HFFc6 (cell line): ENCODE measurements around the gene NEU4. TPM values are rescaled to one million over a fixed set of nuclear protein-coding genes. Genes with fewer than 3 reads are reported as not detected.

Experiments used
- DNase-seq: peaks from one replicate; pipeline ENCODE4 v3.0.0-alpha.2; 2018
- H3K27ac Mint-ChIP-seq: 2 replicates; pipeline ENCODE4 v1.8.0; 2020; ENCODE audit warnings: mild to moderate bottlenecking, mixed read lengths
- H3K27me3 Mint-ChIP-seq: 2 replicates; pipeline ENCODE4 v1.8.0; 2021; ENCODE audit warnings: mild to moderate bottlenecking, moderate library complexity, mixed read lengths; ENCODE audit not compliant: insufficient read depth
- H3K36me3 Mint-ChIP-seq: 2 replicates; pipeline ENCODE4 v1.8.0; 2021; ENCODE audit warnings: low read depth, mixed read lengths
- H3K4me1 Mint-ChIP-seq: 2 replicates; pipeline ENCODE4 v1.8.0; 2020; ENCODE audit warnings: low read depth, mixed read lengths
- H3K4me3 Mint-ChIP-seq: 2 replicates; pipeline ENCODE4 v1.8.0; 2020; ENCODE audit warnings: mild to moderate bottlenecking, moderate library complexity, mixed read lengths
- H3K9me3 Mint-ChIP-seq: 2 replicates; pipeline ENCODE4 v1.8.0; 2020; ENCODE audit warnings: mild to moderate bottlenecking, mixed read lengths
- total RNA-seq, 6 experiments: library from RNA; stranded (reverse); fragmentation: NEBNext Ultra II Directional; extraction: Animal tissue kit (Norgen Biotek cat#: 25700); gene quantifications; 2 replicates in 1 of 6; 3 replicates in 5 of 6; pipeline ENCODE4 v1.2.3, GENCODE V29; 2021
- TF ChIP-seq, protein P1 (sequence below): fragments of 200-600 bp; sonication (generic); IDR thresholded peaks from 2 replicates; pipeline ENCODE4 v1.5.0; 2021; ENCODE audit warnings: antibody characterized with exemption, mild to moderate bottlenecking

Gene NEU4
- total RNA-seq, 6 experiments from 2014 or later: 0.08 TPM; not detected in 5

- no peaks in the 10 kb centered on the region for H3K9me3 Mint-ChIP-seq
- TF ChIP-seq, protein P1, sequence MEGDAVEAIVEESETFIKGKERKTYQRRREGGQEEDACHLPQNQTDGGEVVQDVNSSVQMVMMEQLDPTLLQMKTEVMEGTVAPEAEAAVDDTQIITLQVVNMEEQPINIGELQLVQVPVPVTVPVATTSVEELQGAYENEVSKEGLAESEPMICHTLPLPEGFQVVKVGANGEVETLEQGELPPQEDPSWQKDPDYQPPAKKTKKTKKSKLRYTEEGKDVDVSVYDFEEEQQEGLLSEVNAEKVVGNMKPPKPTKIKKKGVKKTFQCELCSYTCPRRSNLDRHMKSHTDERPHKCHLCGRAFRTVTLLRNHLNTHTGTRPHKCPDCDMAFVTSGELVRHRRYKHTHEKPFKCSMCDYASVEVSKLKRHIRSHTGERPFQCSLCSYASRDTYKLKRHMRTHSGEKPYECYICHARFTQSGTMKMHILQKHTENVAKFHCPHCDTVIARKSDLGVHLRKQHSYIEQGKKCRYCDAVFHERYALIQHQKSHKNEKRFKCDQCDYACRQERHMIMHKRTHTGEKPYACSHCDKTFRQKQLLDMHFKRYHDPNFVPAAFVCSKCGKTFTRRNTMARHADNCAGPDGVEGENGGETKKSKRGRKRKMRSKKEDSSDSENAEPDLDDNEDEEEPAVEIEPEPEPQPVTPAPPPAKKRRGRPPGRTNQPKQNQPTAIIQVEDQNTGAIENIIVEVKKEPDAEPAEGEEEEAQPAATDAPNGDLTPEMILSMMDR: no peak
- H3K27me3 Mint-ChIP-seq: peaks cover 21% of the 10 kb centered on the region
- H3K4me1 Mint-ChIP-seq: no peaks in the 10 kb centered on the region
- no peaks in the 10 kb centered on the region for H3K36me3 Mint-ChIP-seq
- no peak overlapping the region for H3K27ac Mint-ChIP-seq
- no peak for DNase-seq
- no peak overlapping the region for H3K4me3 Mint-ChIP-seq
Measured at GRCh38 chr2:241810307-241811200, 1.6 kb downstream of the NEU4 start.

DNA sequence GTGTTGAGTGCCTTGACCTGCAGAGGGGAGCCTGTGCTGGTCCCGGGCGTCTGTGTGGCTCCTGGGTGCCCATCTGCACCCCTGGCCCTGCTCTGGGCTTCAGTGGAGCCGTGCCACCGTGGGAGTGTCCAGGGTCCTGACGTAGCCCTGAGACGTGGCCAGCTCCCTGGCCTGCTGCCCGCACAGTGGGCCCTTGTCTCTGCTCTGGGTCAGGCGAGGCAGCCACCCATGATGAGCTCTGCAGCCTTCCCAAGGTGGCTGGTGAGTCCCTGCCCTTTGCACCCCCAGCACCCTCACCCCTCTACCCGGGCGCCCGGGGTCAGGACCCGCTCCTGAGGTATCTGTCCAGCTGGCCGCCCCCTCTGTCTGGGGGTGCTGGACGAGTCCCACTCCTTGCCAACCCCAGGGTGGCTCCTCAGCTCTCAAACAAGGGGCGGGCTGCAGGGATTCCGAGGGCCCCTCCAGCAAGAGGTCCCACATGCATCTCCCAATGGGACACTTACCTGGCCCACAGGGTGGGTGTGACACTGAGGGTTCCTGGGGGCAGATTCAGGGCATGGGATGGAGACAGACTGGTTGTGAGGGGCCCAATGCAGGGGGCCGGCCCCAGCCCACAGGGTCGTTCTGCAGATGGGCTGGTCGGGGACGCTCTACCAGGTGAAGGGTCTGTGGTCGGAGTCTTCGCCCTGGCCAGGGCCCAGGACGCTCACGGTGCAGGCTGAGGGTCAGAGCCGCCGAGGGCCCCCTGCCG is 2.4 kb downstream of the NEU4 start:
- TF ChIP-seq, protein P1: no peak
- DNase-seq: no peak
- Mint-ChIP-seq H3K27me3 (peaks cover 21% of the 10 kb centered on the region), H3K36me3 (no peaks in the 10 kb centered on the region), H3K9me3 (no peaks in the 10 kb centered on the region), H3K27ac (no peak overlapping the region), H3K4me1 (no peaks in the 10 kb centered on the region), H3K4me3 (no peak overlapping the region)

GRCh38 chr2:241811952-241812729 is 3.1 kb downstream of the NEU4 start:
- H3K9me3 Mint-ChIP-seq: no peaks in the 10 kb centered on the region
- H3K27me3 Mint-ChIP-seq: peaks cover 21% of the 10 kb centered on the region
- no peak for DNase-seq
- H3K36me3 Mint-ChIP-seq: no peaks in the 10 kb centered on the region
- H3K4me1 Mint-ChIP-seq: no peaks in the 10 kb centered on the region
- TF ChIP-seq, protein P1: no peak
- no peak overlapping the region for H3K27ac Mint-ChIP-seq
- no peak overlapping the region for H3K4me3 Mint-ChIP-seq

GRCh38 chr2:241812730-241813643 is 4.0 kb downstream of the NEU4 start:
- TF ChIP-seq, protein P1: no peak
- H3K9me3 Mint-ChIP-seq: no peaks in the 10 kb centered on the region
- DNase-seq: no peak
- H3K27me3 Mint-ChIP-seq: peaks cover 26% of the 10 kb centered on the region
- no peak overlapping the region for H3K4me3 Mint-ChIP-seq
- no peaks in the 10 kb centered on the region for H3K4me1 Mint-ChIP-seq
- no peaks in the 10 kb centered on the region for H3K36me3 Mint-ChIP-seq
- no peak overlapping the region for H3K27ac Mint-ChIP-seq
